GM23338 (cell line): ENCODE results near the gene STRA8. TPM values are rescaled to one million over a fixed set of nuclear protein-coding genes. Genes with fewer than 3 reads are reported as not detected.

Experiments
- ATAC-seq: fragments of 200-7000 bp; cut with Tn5 transposase; 3 replicates; pipeline ENCODE4 v1.9.1; 2020
- DNase-seq: peaks from one replicate; pipeline ENCODE4 v3.0.0-alpha.2; 2015; ENCODE audit warnings: low spot score
- H2AFZ ChIP-seq: fragments of 200-600 bp; sonication (generic); 2 replicates; pipeline ENCODE4 v1.8.0; 2016; ENCODE audit warnings: antibody characterized with exemption, mild to moderate bottlenecking, moderate library complexity
- H3F3A ChIP-seq: fragments of 200-600 bp; sonication (generic); replicated peaks from 2 replicates; pipeline ENCODE4 v1.8.0; 2017; ENCODE audit warnings: antibody characterized with exemption, mixed run types, low read depth
- H3K27ac ChIP-seq: fragments of 200-600 bp; sonication (generic); 2 replicates; pipeline ENCODE4 v1.6.1; 2016; ENCODE audit warnings: low read depth
- H3K27me3 ChIP-seq: fragments of 200-600 bp; sonication (generic); 2 replicates; pipeline ENCODE4 v1.8.0; 2016; ENCODE audit warnings: mild to moderate bottlenecking, mixed run types, moderate library complexity; ENCODE audit not compliant: insufficient read depth
- H3K36me3 ChIP-seq: fragments of 200-600 bp; sonication (generic); 2 replicates; pipeline ENCODE4 v1.8.0; 2016; ENCODE audit warnings: mild to moderate bottlenecking; ENCODE audit not compliant: insufficient read depth
- H3K4me1 ChIP-seq: fragments of 200-600 bp; sonication (generic); 2 replicates; pipeline ENCODE4 v1.8.0; 2016; ENCODE audit warnings: mild to moderate bottlenecking, moderate library complexity; ENCODE audit not compliant: insufficient read depth
- H3K4me2 ChIP-seq: fragments of 200-600 bp; sonication (generic); 2 replicates; pipeline ENCODE4 v1.7.1; 2017; ENCODE audit warnings: mixed run types
- H3K4me3 ChIP-seq: fragments of 200-600 bp; sonication (generic); 2 replicates; pipeline ENCODE4 v1.6.1; 2016; ENCODE audit warnings: mixed run types
- H3K79me2 ChIP-seq: fragments of 200-600 bp; sonication (generic); replicated peaks from 2 replicates; pipeline ENCODE4 v1.8.0; 2017; ENCODE audit warnings: mild to moderate bottlenecking; ENCODE audit not compliant: insufficient read depth
- H3K9me2 ChIP-seq: fragments of 200-600 bp; sonication (generic); 2 replicates; pipeline ENCODE4 v1.8.0; 2017; ENCODE audit not compliant: insufficient read depth
- H4K20me1 ChIP-seq: fragments of 200-600 bp; sonication (generic); replicated peaks from 2 replicates; pipeline ENCODE4 v1.8.0; 2017; ENCODE audit warnings: mild to moderate bottlenecking; ENCODE audit not compliant: insufficient read depth
- H3K27ac Mint-ChIP-seq: 2 replicates; pipeline ENCODE4 v1.8.0; 2020; ENCODE audit warnings: inconsistent platforms, mild to moderate bottlenecking, moderate library complexity, mixed read lengths
- H3K27me3 Mint-ChIP-seq: 3 replicates; pipeline ENCODE4 v1.8.0; 2022; ENCODE audit warnings: low read depth, mild to moderate bottlenecking, moderate library complexity, mixed read lengths, inconsistent platforms; ENCODE audit not compliant: insufficient read depth, poor library complexity
- H3K36me3 Mint-ChIP-seq: 3 replicates; pipeline ENCODE4 v1.8.0; 2021; ENCODE audit warnings: low read depth, mild to moderate bottlenecking, inconsistent platforms, moderate library complexity, mixed read lengths
- H3K4me1 Mint-ChIP-seq: 3 replicates; pipeline ENCODE4 v1.8.0; 2020; ENCODE audit warnings: mild to moderate bottlenecking, inconsistent platforms, mixed read lengths
- H3K4me3 Mint-ChIP-seq: 3 replicates; pipeline ENCODE4 v1.8.0; 2021; ENCODE audit warnings: moderate library complexity, mild to moderate bottlenecking, inconsistent platforms, mixed read lengths
- H3K9me3 Mint-ChIP-seq: 3 replicates; pipeline ENCODE4 v1.8.0; 2020; ENCODE audit warnings: moderate library complexity, mild to moderate bottlenecking, inconsistent platforms, mixed read lengths
- CREB1 ChIP-seq: fragments of 250-450 bp; sonication (Bioruptor Pico); IDR thresholded peaks from 2 replicates; pipeline ENCODE4 v1.5.0; 2020; ENCODE audit warnings: low read depth, mild to moderate bottlenecking, moderate library complexity
- EZH2 ChIP-seq: fragments of 200-600 bp; sonication (generic); IDR thresholded peaks from one replicate; pipeline ENCODE4 v1.8.0; 2017; ENCODE audit warnings: antibody characterized with exemption, mild to moderate bottlenecking, low read depth; ENCODE audit not compliant: unreplicated experiment
- EZH2phosphoT487 ChIP-seq: fragments of 200-600 bp; sonication (generic); IDR thresholded peaks from one replicate; pipeline ENCODE4 v1.8.1; 2018; ENCODE audit warnings: antibody characterized with exemption; ENCODE audit not compliant: unreplicated experiment
- JUNB ChIP-seq: IDR thresholded peaks from one replicate; pipeline ENCODE4 v1.6.1; 2016; ENCODE audit warnings: antibody characterized with exemption; ENCODE audit not compliant: unreplicated experiment
- NANOG ChIP-seq: IDR thresholded peaks from 2 replicates; pipeline ENCODE4 v1.6.1; 2016; ENCODE audit warnings: antibody characterized with exemption, borderline replicate concordance
- POLR2AphosphoS5 ChIP-seq: IDR thresholded peaks from 2 replicates; pipeline ENCODE4 v1.6.1; 2016; ENCODE audit warnings: antibody characterized with exemption, low read depth
- STAT1 ChIP-seq: IDR thresholded peaks from one replicate; pipeline ENCODE4 v1.6.1; 2016; ENCODE audit warnings: antibody characterized with exemption; ENCODE audit not compliant: unreplicated experiment
- ZNF114 ChIP-seq: fragments of 250-450 bp; sonication (Bioruptor Pico); IDR thresholded peaks from 2 replicates; pipeline ENCODE4 v1.5.0; 2020; ENCODE audit warnings: mild to moderate bottlenecking, moderate library complexity
- ZNF331 ChIP-seq: fragments of 250-450 bp; sonication (Bioruptor Pico); IDR thresholded peaks from 2 replicates; pipeline ENCODE4 v1.5.0; 2020; ENCODE audit warnings: low read depth, mild to moderate bottlenecking, moderate library complexity
- polyA plus RNA-seq: library from polyadenylated mRNA; unstranded; fragments of >200 nt; fragmentation: Nextera tagmentation; extraction: Ambion mirVana; gene quantifications from 2 replicates; pipeline ENCODE4 v1.2.1, GENCODE V29; 2016
- total RNA-seq: library from RNA; depleted of rRNA; stranded (reverse); fragments of >200 nt; shearing (Covaris generic); gene quantifications from 2 replicates; pipeline ENCODE4 v1.2.3, GENCODE V29; 2014
- TF ChIP-seq, protein P1 (sequence below): IDR thresholded peaks from one replicate; pipeline ENCODE4 v1.6.1; 2018; ENCODE audit warnings: antibody characterized with exemption; ENCODE audit not compliant: unreplicated experiment
- TF ChIP-seq, protein P2 (sequence below): fragments of 250-450 bp; sonication (Bioruptor Pico); IDR thresholded peaks from 2 replicates; pipeline ENCODE4 v1.5.0; 2020; ENCODE audit warnings: mild to moderate bottlenecking, moderate library complexity
- TF ChIP-seq, protein P3 (sequence below), 2 experiments: fragments of 200-600 bp in 1 of 2; sonication (generic) in 1 of 2; conservative IDR thresholded peaks; 2 replicates each; pipeline versions ENCODE4 v1.5.1 to v1.6.1; 2016 to 2017; ENCODE audit warnings: antibody characterized with exemption in 2 of 2, low read depth in 2 of 2, mild to moderate bottlenecking in 2 of 2, moderate library complexity in 1 of 2
- TF ChIP-seq, protein P4 (sequence below): IDR thresholded peaks from 2 replicates; pipeline ENCODE4 v1.6.1; 2016; ENCODE audit warnings: antibody characterized with exemption

Gene STRA8
- total and polyA plus RNA-seq, 2 experiments from 2014 or later: not detected

DNA sequence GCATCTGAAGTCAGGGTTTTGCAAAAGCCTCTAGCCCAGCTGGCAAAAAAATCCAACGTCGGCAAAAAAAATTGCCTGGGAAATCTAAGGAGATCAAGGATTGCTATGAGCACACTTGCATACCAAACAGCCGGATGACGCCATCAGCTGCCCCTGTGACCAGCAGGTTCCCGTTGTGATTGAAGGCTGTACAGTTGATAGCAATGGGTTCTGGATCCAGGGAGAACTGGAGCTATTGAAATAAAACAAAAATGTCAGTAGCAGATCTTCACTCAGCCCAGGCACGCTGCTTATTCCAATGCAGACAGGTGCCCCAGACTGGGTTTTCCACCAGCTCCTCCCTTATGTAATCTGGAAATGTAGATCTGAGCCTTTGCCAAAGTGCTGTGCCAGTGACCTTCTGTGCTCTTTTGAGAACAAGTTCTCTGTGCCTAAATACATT lies 44.4 kb upstream of the STRA8 start:
- H3K36me3 Mint-ChIP-seq: peaks cover 26% of the 10 kb centered on the region
- H3K9me3 Mint-ChIP-seq: no peaks in the 10 kb centered on the region
- no peaks in the 10 kb centered on the region for H3K4me1 ChIP-seq
- no peak for DNase-seq
- no peaks in the 10 kb centered on the region for H3K9me2 ChIP-seq
- H3F3A ChIP-seq: no peaks in the 10 kb centered on the region
- H3K27ac Mint-ChIP-seq: no peak overlapping the region
- no peak for ATAC-seq
- H4K20me1 ChIP-seq: no peaks in the 10 kb centered on the region; the same call in 1 of the 2 replicates
- no peaks in the 10 kb centered on the region for H3K4me1 Mint-ChIP-seq
- no peak overlapping the region for H3K4me3 Mint-ChIP-seq
- H3K27ac ChIP-seq: no peak overlapping the region
- 0 out of 2 replicates have a peak, but pooled peaks cover 2% of the 10 kb centered on the region for H3K36me3 ChIP-seq
- H3K27me3 ChIP-seq: no peaks in the 10 kb centered on the region
- no peaks in the 10 kb centered on the region for H3K79me2 ChIP-seq
- H2AFZ ChIP-seq: no peak overlapping the region
- no peak overlapping the region for H3K4me2 ChIP-seq
- peaks cover 3% of the 10 kb centered on the region for H3K27me3 Mint-ChIP-seq
- no peak overlapping the region for H3K4me3 ChIP-seq
- TF ChIP-seq NANOG (no peak), ZNF114 (no peak), EZH2phosphoT487 (no peak), EZH2 (no peak), POLR2AphosphoS5 (no peak), STAT1 (no peak), ZNF331 (CRISPR knock-in tag) (no peak), CREB1 (CRISPR knock-in tag) (no peak), JUNB (no peak)
- TF ChIP-seq, protein P1, sequence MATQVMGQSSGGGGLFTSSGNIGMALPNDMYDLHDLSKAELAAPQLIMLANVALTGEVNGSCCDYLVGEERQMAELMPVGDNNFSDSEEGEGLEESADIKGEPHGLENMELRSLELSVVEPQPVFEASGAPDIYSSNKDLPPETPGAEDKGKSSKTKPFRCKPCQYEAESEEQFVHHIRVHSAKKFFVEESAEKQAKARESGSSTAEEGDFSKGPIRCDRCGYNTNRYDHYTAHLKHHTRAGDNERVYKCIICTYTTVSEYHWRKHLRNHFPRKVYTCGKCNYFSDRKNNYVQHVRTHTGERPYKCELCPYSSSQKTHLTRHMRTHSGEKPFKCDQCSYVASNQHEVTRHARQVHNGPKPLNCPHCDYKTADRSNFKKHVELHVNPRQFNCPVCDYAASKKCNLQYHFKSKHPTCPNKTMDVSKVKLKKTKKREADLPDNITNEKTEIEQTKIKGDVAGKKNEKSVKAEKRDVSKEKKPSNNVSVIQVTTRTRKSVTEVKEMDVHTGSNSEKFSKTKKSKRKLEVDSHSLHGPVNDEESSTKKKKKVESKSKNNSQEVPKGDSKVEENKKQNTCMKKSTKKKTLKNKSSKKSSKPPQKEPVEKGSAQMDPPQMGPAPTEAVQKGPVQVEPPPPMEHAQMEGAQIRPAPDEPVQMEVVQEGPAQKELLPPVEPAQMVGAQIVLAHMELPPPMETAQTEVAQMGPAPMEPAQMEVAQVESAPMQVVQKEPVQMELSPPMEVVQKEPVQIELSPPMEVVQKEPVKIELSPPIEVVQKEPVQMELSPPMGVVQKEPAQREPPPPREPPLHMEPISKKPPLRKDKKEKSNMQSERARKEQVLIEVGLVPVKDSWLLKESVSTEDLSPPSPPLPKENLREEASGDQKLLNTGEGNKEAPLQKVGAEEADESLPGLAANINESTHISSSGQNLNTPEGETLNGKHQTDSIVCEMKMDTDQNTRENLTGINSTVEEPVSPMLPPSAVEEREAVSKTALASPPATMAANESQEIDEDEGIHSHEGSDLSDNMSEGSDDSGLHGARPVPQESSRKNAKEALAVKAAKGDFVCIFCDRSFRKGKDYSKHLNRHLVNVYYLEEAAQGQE: no peak
- TF ChIP-seq, protein P2, sequence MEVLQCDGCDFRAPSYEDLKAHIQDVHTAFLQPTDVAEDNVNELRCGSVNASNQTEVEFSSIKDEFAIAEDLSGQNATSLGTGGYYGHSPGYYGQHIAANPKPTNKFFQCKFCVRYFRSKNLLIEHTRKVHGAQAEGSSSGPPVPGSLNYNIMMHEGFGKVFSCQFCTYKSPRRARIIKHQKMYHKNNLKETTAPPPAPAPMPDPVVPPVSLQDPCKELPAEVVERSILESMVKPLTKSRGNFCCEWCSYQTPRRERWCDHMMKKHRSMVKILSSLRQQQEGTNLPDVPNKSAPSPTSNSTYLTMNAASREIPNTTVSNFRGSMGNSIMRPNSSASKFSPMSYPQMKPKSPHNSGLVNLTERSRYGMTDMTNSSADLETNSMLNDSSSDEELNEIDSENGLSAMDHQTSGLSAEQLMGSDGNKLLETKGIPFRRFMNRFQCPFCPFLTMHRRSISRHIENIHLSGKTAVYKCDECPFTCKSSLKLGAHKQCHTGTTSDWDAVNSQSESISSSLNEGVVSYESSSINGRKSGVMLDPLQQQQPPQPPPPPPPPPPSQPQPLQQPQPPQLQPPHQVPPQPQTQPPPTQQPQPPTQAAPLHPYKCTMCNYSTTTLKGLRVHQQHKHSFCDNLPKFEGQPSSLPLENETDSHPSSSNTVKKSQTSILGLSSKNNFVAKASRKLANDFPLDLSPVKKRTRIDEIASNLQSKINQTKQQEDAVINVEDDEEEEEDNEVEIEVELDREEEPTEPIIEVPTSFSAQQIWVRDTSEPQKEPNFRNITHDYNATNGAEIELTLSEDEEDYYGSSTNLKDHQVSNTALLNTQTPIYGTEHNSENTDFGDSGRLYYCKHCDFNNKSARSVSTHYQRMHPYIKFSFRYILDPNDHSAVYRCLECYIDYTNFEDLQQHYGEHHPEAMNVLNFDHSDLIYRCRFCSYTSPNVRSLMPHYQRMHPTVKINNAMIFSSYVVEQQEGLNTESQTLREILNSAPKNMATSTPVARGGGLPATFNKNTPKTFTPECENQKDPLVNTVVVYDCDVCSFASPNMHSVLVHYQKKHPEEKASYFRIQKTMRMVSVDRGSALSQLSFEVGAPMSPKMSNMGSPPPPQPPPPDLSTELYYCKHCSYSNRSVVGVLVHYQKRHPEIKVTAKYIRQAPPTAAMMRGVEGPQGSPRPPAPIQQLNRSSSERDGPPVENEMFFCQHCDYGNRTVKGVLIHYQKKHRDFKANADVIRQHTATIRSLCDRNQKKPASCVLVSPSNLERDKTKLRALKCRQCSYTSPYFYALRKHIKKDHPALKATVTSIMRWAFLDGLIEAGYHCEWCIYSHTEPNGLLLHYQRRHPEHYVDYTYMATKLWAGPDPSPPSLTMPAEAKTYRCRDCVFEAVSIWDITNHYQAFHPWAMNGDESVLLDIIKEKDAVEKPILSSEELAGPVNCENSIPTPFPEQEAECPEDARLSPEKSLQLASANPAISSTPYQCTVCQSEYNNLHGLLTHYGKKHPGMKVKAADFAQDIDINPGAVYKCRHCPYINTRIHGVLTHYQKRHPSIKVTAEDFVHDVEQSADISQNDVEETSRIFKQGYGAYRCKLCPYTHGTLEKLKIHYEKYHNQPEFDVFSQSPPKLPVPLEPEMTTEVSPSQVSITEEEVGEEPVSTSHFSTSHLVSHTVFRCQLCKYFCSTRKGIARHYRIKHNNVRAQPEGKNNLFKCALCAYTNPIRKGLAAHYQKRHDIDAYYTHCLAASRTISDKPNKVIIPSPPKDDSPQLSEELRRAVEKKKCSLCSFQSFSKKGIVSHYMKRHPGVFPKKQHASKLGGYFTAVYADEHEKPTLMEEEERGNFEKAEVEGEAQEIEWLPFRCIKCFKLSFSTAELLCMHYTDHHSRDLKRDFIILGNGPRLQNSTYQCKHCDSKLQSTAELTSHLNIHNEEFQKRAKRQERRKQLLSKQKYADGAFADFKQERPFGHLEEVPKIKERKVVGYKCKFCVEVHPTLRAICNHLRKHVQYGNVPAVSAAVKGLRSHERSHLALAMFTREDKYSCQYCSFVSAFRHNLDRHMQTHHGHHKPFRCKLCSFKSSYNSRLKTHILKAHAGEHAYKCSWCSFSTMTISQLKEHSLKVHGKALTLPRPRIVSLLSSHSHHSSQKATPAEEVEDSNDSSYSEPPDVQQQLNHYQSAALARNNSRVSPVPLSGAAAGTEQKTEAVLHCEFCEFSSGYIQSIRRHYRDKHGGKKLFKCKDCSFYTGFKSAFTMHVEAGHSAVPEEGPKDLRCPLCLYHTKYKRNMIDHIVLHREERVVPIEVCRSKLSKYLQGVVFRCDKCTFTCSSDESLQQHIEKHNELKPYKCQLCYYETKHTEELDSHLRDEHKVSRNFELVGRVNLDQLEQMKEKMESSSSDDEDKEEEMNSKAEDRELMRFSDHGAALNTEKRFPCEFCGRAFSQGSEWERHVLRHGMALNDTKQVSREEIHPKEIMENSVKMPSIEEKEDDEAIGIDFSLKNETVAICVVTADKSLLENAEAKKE (CRISPR knock-in tag): no peak
- TF ChIP-seq, protein P3, sequence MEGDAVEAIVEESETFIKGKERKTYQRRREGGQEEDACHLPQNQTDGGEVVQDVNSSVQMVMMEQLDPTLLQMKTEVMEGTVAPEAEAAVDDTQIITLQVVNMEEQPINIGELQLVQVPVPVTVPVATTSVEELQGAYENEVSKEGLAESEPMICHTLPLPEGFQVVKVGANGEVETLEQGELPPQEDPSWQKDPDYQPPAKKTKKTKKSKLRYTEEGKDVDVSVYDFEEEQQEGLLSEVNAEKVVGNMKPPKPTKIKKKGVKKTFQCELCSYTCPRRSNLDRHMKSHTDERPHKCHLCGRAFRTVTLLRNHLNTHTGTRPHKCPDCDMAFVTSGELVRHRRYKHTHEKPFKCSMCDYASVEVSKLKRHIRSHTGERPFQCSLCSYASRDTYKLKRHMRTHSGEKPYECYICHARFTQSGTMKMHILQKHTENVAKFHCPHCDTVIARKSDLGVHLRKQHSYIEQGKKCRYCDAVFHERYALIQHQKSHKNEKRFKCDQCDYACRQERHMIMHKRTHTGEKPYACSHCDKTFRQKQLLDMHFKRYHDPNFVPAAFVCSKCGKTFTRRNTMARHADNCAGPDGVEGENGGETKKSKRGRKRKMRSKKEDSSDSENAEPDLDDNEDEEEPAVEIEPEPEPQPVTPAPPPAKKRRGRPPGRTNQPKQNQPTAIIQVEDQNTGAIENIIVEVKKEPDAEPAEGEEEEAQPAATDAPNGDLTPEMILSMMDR (conservative IDR thresholded peaks at IDR 0.05; ENCODE audit: low read depth in 2 of 2): no peak
- TF ChIP-seq, protein P4, sequence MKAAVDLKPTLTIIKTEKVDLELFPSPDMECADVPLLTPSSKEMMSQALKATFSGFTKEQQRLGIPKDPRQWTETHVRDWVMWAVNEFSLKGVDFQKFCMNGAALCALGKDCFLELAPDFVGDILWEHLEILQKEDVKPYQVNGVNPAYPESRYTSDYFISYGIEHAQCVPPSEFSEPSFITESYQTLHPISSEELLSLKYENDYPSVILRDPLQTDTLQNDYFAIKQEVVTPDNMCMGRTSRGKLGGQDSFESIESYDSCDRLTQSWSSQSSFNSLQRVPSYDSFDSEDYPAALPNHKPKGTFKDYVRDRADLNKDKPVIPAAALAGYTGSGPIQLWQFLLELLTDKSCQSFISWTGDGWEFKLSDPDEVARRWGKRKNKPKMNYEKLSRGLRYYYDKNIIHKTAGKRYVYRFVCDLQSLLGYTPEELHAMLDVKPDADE: no peak
